ENCODE measurements around the gene PCDH15. TPM values are rescaled to one million over a fixed set of nuclear protein-coding genes. Genes with fewer than 3 reads are reported as not detected.

The PCDH15 gene
- total RNA-seq, 1 donor from 2014 or later = 0.64 TPM

DNA sequence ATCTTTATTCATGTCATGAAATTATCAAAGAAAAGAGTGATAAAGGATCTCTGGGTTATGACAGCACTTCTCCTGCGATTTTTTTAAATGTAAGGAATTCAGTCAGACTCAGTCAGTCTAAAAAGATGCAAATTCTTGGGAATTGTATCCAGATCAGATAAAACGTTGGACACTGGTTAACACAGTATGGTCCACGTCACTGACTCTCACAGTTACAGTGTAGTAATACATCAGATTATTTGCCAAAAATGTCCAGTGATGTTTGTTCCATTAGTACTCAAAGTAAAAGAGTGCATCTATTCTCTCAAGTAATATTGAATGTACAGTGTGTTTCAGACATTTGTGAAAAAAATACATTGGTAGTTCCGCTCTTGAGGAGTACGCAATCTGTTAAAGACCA, 224.5 kb downstream of the PCDH15 start:
- TF ChIP-seq, protein P1, sequence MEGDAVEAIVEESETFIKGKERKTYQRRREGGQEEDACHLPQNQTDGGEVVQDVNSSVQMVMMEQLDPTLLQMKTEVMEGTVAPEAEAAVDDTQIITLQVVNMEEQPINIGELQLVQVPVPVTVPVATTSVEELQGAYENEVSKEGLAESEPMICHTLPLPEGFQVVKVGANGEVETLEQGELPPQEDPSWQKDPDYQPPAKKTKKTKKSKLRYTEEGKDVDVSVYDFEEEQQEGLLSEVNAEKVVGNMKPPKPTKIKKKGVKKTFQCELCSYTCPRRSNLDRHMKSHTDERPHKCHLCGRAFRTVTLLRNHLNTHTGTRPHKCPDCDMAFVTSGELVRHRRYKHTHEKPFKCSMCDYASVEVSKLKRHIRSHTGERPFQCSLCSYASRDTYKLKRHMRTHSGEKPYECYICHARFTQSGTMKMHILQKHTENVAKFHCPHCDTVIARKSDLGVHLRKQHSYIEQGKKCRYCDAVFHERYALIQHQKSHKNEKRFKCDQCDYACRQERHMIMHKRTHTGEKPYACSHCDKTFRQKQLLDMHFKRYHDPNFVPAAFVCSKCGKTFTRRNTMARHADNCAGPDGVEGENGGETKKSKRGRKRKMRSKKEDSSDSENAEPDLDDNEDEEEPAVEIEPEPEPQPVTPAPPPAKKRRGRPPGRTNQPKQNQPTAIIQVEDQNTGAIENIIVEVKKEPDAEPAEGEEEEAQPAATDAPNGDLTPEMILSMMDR (IDR thresholded peaks at IDR 0.05; ENCODE audit: partially characterized antibody, unreplicated experiment) = no peak
- no peak for DNase-seq
- Mint-ChIP-seq H3K9me3 (ENCODE audit: unreplicated experiment) (no peaks in the 10 kb centered on the region), H3K4me3 (ENCODE audit: unreplicated experiment) (no peak overlapping the region), H3K4me1 (ENCODE audit: low read depth, unreplicated experiment) (no peaks in the 10 kb centered on the region), H3K27me3 (ENCODE audit: unreplicated experiment) (no peaks in the 10 kb centered on the region), H3K27ac (ENCODE audit: unreplicated experiment) (no peak overlapping the region), H3K36me3 (ENCODE audit: unreplicated experiment) (no peaks in the 10 kb centered on the region)

DNA sequence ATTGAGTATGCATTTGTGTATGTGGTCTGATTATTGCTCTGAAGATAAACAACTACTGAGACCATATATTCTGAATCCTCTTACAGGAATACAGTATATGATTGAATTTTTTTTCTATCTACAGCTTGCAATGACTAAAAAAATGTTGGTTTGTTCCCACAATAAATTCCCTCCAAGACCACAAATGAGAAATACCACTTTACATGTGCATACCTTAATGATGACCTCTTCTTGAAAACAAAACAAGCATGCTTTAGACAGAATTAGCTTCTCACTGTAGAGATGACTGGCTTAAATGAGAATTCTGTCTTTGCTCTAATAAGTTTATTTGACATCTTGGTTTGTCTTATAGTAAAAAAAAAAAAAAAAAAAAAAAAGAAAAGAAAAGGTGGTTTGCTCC, 241.5 kb downstream of the PCDH15 start:
- H3K4me3 Mint-ChIP-seq (ENCODE audit: unreplicated experiment) = no peak overlapping the region
- peaks cover 2% of the 10 kb centered on the region for H3K27me3 Mint-ChIP-seq (ENCODE audit: unreplicated experiment)
- no peak overlapping the region for H3K27ac Mint-ChIP-seq (ENCODE audit: unreplicated experiment)
- no peaks in the 10 kb centered on the region for H3K4me1 Mint-ChIP-seq (ENCODE audit: low read depth, unreplicated experiment)
- TF ChIP-seq, protein P1 (IDR thresholded peaks at IDR 0.05; ENCODE audit: partially characterized antibody, unreplicated experiment) = no peak
- no peak for DNase-seq
- H3K36me3 Mint-ChIP-seq (ENCODE audit: unreplicated experiment) = no peaks in the 10 kb centered on the region
- H3K9me3 Mint-ChIP-seq (ENCODE audit: unreplicated experiment) = no peaks in the 10 kb centered on the region

- no peaks in the 10 kb centered on the region for H3K9me3 Mint-ChIP-seq (ENCODE audit: unreplicated experiment)
- no peak for DNase-seq
- H3K36me3 Mint-ChIP-seq (ENCODE audit: unreplicated experiment) = no peaks in the 10 kb centered on the region
- no peak overlapping the region for H3K4me3 Mint-ChIP-seq (ENCODE audit: unreplicated experiment)
- TF ChIP-seq, protein P1 (IDR thresholded peaks at IDR 0.05; ENCODE audit: partially characterized antibody, unreplicated experiment) = no peak
- no peaks in the 10 kb centered on the region for H3K27me3 Mint-ChIP-seq (ENCODE audit: unreplicated experiment)
- no peak overlapping the region for H3K27ac Mint-ChIP-seq (ENCODE audit: unreplicated experiment)
- H3K4me1 Mint-ChIP-seq (ENCODE audit: low read depth, unreplicated experiment) = no peaks in the 10 kb centered on the region
Observed at GRCh38 chr10:54554028-54554427, 247.0 kb downstream of the PCDH15 start.

GRCh38 chr10:54550016-54550415, 251.0 kb downstream of the PCDH15 start:
- Mint-ChIP-seq H3K36me3 (ENCODE audit: unreplicated experiment) (no peaks in the 10 kb centered on the region), H3K9me3 (ENCODE audit: unreplicated experiment) (no peaks in the 10 kb centered on the region), H3K27ac (ENCODE audit: unreplicated experiment) (no peak overlapping the region), H3K27me3 (ENCODE audit: unreplicated experiment) (no peaks in the 10 kb centered on the region), H3K4me3 (ENCODE audit: unreplicated experiment) (no peak overlapping the region), H3K4me1 (ENCODE audit: low read depth, unreplicated experiment) (no peaks in the 10 kb centered on the region)
- TF ChIP-seq, protein P1 (IDR thresholded peaks at IDR 0.05; ENCODE audit: partially characterized antibody, unreplicated experiment) = no peak
- DNase-seq = no peak

- H3K4me1 Mint-ChIP-seq (ENCODE audit: low read depth, unreplicated experiment) = peaks cover 7% of the 10 kb centered on the region
- H3K27ac Mint-ChIP-seq (ENCODE audit: unreplicated experiment) = no peak overlapping the region
- H3K9me3 Mint-ChIP-seq (ENCODE audit: unreplicated experiment) = no peaks in the 10 kb centered on the region
- TF ChIP-seq, protein P1 (IDR thresholded peaks at IDR 0.05; ENCODE audit: partially characterized antibody, unreplicated experiment) = no peak
- DNase-seq = no peak
- H3K4me3 Mint-ChIP-seq (ENCODE audit: unreplicated experiment) = no peak overlapping the region
- H3K36me3 Mint-ChIP-seq (ENCODE audit: unreplicated experiment) = no peaks in the 10 kb centered on the region
- H3K27me3 Mint-ChIP-seq (ENCODE audit: unreplicated experiment) = no peaks in the 10 kb centered on the region
Observed at GRCh38 chr10:54531296-54531695, 269.7 kb downstream of the PCDH15 start.
